Putamen (tissue), 1 donor: ENCODE measurements around the gene LGR6.
"Not testable (repeated sequence)": the region's sequence is repeated elsewhere in the genome, so short reads cannot be mapped to it uniquely, and the experiment has no call there.

ENCODE experiments used
- DNase-seq: peaks from one replicate; pipeline ENCODE4 v3.0.0-alpha.2; 2016; ENCODE audit warnings: low spot score

The LGR6 gene

DNA sequence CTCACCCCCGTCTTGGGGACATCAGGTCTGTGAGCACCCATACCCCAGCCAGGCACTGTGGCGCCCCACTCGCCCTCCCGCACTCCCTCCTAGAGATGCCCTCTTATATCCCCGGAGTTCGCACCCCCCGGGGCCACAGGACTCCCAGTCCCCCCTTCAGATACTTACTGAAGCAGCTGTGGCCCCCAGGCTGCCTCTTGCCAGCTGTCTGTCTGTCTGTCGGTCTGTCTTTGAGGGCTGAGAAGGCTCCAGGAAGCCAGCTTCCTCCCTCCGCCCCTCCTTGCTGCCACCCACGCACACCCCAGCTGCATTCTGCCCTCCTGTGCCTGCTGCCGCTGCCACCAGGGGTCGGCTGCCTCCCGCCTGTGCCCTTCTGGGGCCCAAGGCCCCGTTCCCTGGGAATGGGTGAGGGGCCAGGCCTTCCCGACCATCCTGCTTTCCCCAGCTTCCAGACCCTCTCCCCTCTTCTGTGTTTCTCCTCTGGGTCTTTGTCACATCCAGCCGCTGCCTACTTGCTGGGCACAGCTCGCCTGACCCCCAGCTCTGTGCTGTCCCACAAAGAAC lies 33.1 kb upstream of the LGR6 start, which contains the start of gene PTPN7:
PTPN7 (minus strand) TSS at position 226 of the 564 bp plus-strand sequence. CDS start 1,200 bp downstream, outside the sequence.
- no peak for DNase-seq

DNA sequence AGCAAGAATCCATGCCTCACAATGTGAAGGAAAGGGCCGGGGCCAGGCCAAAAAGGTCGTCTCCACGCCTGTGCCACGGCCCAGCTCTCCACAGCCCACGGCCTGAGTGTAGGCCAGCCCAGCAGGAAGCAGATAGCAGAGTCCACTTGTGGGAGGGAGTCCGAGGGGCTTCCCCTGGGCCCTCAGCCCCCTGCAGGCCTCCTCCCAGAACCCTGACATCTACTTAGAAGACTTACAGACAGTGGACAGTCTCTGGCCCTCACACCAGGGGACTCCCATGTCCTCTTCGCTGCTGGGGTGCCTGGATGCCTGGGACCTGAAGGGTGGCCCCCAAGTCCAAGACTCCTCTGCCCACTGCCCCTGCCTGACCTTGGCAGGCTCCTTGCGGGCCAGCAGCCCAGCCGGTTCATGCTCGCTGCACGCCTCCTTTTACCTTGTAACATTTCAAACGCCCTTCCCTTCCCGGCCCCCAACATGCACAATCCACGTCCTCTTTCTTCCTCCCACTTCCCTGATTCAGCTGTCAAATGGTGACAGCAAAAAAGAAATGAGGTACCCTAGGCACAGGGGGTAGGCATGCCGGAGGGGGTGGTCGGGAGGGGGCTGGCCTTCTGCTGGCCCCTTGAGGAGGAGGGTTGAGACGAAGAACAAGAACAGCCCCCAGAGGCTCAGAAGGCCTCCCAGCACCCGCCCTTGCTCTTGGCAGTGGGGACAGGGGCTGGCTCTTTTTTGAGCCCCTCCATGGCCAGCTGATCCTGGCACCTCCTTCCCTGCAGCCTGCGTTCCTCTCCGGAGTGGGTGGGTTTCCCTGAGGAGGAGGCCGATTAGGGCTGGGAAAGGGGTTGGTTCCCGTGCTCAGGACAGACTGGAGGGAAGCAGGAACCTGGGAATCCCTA lies 32.2 kb upstream of the LGR6 start:
- DNase-seq, result no peak

GRCh38 chr1:202162047-202162417 lies 31.6 kb upstream of the LGR6 start:
- DNase-seq, result no peak

DNA sequence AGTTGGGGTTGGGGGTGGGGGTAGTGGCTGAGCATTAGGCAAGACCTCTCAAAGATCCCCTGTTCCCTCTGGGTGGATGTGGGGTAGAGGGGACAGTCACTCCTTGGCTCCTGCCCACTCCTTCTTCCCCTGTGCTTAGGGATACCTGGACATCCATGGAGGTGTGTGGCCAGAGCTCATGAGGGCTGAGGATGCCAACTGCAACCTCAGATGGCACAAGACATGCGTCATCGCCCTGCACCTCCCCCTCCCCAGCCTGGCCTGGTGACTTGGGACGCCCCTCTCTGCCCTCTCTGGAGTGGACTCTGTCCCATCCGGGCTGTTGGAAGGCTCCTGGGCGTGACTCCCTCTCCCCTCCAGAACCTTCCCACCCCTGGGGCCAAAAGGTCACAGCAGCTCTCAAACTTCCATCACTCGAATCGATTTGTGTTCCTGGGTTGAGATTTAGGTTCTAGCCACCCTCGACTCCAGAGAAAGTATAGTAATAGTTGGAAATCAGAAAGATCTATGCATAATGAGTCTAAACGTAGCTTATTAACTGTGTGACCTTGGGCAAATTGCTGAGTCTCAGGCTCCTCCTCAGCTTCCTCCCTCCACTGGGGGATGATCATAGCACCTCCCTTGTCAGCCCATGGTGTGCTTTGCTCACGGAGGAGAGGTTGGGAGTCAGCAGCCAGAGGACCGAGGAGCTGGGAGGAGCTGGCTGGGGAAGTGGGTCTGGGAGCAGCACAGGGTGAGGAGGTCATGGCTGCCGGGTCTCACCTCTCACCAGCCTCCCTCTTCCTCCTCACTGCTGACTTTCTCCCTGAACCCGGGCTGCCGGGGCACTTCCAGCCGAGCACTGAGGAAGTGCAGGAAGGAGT lies 30.9 kb upstream of the LGR6 start:
- DNase-seq, result no peak

DNA sequence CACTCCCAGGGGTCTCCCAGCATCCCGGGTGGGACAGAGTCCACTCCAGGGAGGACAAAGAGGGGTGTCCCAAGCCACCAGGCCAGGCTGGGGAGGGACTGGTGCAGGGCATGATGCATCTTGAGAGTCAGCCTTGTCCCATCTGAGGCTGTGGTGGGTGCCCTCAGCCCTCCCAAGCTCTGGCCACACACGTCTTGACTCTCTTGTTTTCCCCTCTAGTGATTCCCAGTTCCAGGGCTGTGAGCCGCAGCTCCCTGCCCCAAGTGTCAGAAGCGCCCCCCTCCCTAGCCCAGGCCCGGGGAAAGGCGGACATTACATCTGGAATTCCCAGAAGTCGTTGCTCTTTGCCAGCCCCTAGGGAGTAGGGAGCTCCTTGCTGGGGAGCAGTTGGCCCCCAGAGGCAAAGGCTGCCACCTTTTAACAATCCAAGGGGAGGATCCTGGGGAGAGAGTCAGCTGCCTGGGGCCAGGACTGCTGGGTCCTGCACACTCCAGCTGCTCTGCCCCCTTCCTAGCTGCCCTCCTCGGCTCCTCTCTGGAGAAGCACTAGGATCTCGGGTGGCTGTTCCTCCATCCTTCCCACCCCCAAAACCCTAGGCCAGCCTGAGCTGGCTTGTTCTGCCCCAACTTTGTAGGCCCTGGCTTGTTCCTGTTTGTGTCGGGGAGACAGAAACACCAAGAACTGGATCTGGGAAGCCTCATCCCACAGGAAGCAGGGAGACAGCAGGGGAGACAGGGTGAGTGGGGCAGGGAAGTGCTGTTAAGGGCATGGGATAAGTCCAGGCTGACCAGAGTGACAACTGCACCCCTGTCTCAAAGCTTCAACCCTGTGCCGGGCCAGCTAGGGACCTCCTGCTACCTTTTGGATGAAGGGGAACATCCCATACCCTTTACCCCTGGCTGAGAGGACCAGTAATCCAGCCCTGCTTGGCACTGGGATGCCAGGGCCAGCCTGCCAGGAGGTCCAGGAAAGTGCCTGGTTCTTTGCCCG lies 30.0 kb upstream of the LGR6 start:
- no peak for DNase-seq

DNA sequence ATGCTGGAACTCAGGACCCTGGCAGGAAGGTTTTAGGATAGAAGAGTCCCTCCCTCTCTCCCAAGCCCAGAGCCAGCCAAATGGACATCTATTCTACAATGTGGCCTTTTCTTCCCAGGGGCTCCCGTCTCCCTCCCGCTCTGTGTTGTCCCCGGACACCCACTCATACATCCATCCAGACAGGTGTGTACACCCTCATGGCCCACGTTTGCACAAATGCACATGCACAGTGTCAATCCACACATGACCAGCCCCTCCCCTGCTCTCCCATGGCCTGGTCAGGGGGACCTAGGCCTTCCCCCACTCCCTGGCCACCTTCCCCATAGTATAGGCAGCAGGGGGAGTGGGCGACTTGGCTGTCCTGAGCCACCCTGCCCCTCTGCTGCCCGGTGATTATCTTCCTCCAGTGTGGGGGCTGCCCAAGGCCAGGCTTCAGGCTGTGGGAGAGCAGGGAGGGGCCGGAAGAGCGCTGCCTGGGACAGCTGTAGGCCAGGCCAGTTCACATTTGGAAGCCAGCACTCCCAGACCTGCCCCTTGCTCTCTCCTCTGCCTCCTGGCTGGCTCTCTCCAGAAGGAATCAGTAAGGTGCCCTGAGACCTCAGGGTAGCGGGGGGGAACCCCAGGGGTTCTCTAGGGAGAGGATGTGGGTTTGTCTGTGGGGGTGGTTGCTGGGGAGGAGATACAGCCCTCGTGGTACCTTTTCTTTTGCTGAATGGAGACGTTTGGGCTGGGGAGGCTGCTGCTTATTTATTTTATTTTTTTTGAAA lies 29.1 kb upstream of the LGR6 start:
- no peak for DNase-seq

- peak; percentile 68 for DNase-seq
Observed at GRCh38 chr1:202165267-202165941, 28.2 kb upstream of the LGR6 start.

DNA sequence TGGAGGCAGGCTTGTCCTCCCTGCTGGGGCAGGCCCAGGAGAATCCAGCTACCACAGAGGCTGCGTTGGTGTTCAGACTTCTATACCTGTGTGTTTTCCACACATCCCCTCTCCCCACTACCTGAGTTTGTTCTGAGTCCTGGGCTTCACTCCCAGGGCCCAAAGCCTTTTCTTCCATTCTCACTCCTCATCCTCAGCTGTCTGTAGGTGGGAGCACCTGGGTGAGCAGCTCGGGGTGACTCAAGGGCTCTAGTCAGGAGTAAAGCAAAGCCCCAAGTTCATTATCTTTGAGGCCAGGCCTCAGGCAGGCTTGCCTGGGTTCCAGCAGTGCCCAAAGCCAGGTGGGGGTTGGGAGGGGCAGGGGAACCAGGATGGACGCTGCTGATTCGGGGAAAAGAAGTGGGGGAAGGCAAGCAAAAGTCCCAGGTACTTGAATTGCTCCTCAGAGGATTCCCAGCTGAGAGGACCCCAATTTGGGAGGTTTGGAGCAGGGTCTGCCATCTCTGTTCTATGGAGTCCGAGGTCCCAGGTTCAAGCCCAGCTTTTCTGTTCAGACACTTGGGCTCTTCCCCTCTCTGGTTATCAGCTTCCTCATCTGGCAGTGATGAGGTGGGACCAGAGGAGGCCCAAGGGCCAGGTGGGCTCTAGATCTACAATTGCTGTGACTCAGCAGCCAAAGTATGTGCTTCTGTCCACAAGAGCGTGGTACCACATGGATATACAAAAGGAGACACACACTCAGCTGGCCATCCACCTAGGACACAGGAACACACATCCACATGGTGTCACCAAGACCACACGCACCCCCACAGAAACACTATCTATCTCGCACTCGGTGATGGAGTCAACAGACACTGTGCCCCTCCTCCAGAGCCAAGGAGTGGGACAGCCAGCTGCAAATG lies 27.4 kb upstream of the LGR6 start:
- DNase-seq, result no peak

- DNase-seq, result not testable (repeated sequence)
Observed at GRCh38 chr1:202167054-202167453, 26.5 kb upstream of the LGR6 start.

DNA sequence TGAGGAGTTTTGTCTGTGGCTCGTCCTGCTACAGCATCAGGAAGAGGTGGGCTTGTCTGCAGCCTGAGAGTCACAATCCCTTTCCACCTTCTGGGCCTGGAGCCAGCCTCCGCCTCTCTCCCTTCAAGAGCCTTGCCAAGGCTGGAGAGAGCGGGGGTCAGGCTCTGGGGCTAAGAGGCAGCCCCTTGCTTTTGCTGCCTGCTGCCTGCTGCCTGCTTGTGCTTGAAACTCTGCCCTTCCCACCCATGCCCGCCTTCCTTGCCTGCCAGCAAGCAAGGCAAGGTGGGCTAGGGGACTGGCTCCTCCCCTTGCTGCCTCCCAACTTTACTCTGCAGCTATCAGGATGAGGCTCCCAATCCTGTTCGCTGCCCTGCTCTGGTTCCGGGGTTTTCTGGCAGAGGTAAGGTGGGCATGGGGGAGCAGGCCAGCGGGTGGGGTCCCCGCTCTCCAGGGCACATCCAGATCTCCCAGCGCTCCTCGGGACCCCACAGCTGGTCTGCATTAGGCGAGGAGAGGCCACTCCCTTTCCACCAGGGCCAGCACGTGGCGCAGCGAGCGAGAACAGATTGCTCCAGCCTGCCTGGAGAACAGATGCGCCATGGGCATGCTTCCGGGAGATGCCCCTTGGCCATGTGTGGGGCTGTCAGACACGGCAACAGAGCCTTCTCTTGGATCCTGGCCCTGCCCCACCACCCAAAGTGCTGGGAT lies 25.7 kb upstream of the LGR6 start:
- no peak for DNase-seq

DNA sequence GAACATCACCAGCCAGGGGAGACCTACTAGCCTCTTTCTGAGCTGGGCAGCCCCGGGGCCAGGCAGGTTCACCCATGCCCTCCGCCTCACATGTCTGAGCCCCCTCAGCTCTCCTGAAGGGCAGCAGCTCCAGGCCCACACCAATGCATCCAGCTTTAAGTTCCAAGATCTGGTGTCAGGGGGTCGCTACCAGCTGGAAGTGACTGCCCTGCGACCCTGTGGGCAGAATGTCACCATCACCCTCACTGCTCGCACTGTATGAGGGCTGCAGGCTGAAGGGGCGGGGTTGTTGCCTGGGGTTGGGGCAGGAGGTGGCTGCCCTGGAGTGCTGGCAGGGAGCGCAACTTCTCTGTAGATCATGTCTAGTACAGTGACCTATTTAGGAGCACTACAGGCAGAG lies 24.7 kb upstream of the LGR6 start:
- DNase-seq, result no peak

GRCh38 chr1:202170726-202171125 lies 22.9 kb upstream of the LGR6 start:
- DNase-seq, result no peak

DNA sequence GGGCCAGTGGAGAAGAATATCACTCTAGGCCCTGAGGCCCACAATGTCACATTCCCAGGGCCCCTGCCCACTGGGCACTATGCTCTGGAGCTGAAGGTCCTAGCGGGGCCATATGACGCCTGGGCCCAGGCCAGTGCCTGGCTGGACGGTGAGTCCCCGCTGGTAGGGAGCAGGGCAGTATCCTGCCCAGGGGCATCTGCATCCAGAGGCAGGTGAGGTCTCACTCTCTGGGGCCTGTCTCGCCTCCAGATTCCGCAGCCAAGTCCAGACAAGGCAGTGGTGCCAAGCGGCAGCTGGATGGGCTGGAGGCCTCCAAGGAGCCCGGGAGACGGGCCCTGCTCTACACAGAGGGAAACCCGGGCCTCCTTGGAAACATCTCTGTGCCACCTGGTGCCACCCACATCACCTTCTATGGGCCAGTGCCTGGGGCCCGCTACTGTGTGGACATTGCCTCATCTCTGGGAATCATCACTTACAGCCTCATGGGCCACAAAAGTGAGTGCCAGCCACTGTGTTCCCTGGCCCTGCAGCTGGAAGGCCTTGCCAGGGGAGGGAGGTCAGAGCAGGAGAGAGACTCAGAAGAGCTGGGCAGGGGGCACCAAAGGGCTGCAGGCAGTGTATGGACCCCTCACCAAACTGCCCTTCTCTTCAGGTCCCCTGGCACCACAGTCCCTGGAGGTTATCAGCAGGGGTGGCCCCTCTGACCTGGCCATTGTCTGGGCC lies 22.1 kb upstream of the LGR6 start:
- DNase-seq, result no peak

DNA sequence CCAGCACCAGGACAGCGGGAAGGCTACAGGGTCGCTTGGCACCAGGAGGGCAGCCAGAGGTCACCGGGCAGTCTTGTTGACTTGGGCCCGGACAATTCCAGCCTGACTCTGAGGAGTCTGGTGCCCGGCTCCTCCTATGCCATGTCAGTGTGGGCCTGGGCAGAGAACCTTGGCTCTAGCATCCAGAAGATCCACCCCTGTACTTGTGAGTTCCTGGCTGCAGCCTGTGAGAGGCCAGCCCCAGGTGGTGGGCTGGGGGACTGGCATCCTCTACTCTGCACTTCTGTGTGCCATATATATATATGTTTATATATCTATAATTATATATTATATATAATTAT lies 21.6 kb upstream of the LGR6 start:
- DNase-seq, result no peak

GRCh38 chr1:202173993-202174392 lies 19.6 kb upstream of the LGR6 start:
- no peak for DNase-seq

- DNase-seq, result no peak
Observed at GRCh38 chr1:202176949-202177927, 16.4 kb upstream of the LGR6 start.
